Iris pigment epithelial cell (primary cell): ENCODE results near the gene KLHL29.

ENCODE experiments used
- DNase-seq: peaks from one replicate; pipeline ENCODE4 v3.0.0-alpha.2; 2011; ENCODE audit warnings: low read depth

The KLHL29 gene

GRCh38 chr2:23632831-23633395 is 247.9 kb downstream of the KLHL29 start:
- no peak for DNase-seq

DNA sequence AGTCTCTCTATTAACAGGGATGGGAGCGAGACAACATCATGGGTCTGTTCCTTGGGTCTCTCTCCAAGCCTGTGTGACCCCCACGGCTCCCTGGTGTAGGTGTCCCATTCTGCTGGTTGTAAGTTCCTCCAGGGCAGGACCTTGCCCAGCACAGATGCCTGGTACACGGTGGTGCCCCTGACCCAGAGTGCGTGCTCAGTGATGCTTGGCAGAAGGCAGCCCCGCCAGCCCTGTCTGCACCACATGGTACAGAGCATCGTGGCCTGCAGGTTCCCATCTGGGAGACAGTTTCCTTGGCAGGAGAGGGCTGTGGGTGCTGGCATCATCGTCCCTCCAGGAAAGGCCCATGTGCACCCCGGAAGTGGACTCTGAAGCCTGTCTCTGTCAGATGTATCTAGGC is 249.0 kb downstream of the KLHL29 start:
- no peak for DNase-seq

DNA sequence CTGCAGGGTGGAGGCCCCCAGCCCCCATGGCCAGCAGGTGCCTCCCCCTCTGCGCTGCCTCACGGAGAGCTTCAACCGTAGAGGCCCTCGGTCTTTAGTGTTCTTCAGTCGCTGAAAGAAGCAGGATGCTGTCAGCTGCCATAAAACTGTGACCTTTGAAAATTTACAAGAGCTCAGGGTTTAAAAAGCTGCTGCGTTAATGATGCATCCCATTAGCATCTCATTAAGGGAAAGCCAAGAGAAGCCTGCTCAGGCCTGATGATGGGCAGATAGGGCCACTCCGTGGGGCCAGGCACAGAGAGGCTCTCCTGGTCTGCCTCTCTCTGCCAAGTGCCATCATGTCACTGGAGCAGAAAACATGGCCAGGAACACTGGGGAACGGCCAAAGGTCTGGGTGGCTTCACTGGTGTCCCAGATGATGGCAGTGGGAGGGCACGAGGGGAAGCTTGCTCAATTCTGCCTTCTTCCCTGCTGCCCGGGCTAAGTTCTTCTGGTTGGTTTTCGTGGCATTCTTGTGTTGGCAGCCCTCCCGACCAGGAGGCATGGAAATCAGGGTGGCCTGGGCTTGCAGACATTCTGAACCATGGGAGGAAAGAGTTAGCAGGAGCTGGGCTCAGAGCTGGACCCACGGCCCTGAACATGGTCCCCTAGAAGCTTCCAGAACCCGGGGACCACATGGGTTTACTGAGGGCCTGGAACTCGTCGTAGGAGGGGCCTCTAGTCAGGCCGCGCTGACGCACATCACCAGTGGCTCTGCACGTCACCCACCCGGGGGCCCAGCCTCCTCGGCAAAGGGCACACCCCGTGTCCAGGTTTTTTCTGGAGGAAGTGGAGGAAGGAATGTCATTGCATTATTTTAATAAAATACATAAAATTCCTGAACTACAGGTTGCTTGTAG is 250.7 kb downstream of the KLHL29 start:
- DNase-seq = no peak

- DNase-seq = peak; percentile 28
Measured at GRCh38 chr2:23636426-23636825, 251.4 kb downstream of the KLHL29 start.

DNA sequence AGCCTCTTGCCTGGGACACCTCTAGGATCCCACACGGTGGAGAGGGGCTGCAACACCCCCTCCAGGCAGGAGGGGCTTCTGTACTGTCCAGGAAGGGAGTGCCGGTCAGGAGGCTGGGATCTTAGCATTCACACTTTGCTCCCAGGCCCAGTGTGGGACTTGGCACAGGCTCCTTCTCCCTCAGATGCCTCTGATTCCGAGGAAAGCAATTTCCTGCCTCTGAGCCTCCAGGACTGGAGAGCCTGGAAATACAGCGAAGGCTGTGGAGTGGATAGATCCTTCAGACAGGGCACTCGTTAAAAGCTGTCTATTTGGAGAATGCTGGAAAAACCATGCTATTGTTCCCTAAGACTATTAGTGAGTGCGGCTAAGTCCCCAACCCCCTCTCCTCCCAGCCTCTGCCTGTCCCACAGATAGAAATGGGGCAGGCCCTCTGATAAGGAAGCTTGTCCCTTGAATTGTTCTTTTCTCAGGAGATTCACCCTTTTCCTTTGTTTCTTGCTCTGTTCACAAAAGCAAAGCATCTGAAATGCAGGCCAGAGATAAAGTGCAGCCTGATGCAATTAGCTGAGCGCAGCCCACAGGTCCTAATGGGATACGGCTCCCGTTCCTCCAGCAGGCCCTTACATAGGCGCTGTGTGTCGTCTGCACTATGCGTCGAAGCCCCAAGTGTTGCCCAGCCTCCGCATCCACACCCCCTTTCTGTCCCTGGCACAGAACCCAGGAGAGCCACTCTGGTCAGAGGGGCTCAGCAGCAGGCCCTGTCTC is 252.2 kb downstream of the KLHL29 start:
- DNase-seq = peak; percentile 63

- DNase-seq = no peak
Measured at GRCh38 chr2:23639406-23639982, 254.5 kb downstream of the KLHL29 start.

DNA sequence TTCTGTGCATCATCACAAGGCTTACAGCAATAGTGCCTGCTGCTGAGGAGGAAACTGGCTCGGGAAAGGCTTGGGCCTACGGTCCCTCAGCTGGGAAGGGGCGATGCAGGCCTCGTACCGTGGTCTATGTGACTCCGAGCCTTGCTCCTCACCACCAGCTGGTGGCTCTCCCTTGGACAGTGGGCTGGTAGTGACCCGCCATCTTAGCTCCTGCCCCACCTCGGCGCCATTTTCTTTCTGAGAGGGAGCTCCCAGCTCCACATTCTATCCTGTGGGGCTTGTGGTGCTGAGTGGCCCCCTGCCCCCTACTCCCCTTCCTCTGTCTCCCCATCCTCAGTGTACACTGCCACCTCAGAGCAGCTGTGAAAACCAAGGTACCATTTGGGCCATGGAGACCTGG is 255.7 kb downstream of the KLHL29 start:
- DNase-seq = no peak

GRCh38 chr2:23642516-23642915 is 257.5 kb downstream of the KLHL29 start:
- DNase-seq = no peak

GRCh38 chr2:23645230-23645808 is 260.3 kb downstream of the KLHL29 start:
- no peak for DNase-seq

- DNase-seq = no peak
Measured at GRCh38 chr2:23647563-23647962, 262.6 kb downstream of the KLHL29 start.

GRCh38 chr2:23649303-23649702 is 264.3 kb downstream of the KLHL29 start:
- DNase-seq = no peak

- DNase-seq = peak; percentile 51
Measured at GRCh38 chr2:23649819-23650218, 264.8 kb downstream of the KLHL29 start.

- peak; percentile 94 for DNase-seq
Measured at GRCh38 chr2:23651187-23652080, 266.5 kb downstream of the KLHL29 start.

GRCh38 chr2:23653326-23653725 is 268.3 kb downstream of the KLHL29 start:
- DNase-seq = no peak

GRCh38 chr2:23654756-23655155 is 269.8 kb downstream of the KLHL29 start:
- DNase-seq = no peak

DNA sequence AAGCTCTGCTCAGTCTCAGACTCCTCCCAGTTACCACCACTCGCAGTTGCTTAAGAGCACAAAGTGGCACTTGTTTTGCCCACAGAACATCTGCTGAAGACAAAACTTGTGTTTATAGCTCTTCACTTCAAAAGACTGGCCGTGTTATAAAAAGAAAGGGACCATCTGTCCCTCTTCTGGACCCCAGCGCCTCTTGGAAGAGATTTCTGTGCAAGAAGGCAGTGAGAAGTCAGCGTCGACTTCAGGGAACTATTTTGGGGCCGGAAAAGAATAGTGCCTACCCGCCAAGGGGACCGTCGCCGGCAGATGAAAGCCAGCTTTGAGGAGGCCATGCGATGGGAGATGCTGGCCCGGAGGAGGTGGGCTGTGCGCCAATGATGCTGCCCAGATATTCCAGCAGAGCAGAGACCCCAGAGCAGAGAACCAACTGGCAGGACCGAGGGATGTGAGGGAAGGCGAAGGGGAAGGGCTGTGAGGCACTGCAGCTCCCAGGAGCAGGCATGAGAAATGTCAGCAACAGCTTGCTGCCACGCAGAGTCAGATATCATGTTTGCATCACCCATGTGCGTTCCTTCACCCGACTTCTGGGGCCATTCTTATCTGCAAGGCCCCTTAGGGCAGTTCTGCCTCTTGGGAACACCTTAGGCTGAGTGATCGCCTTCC is 271.1 kb downstream of the KLHL29 start:
- no peak for DNase-seq

GRCh38 chr2:23656597-23656973 is 271.6 kb downstream of the KLHL29 start:
- no peak for DNase-seq

- DNase-seq = no peak
Measured at GRCh38 chr2:23657371-23657770, 272.4 kb downstream of the KLHL29 start.

GRCh38 chr2:23657934-23658333 is 273.0 kb downstream of the KLHL29 start:
- DNase-seq = no peak

- DNase-seq = no peak
Measured at GRCh38 chr2:23658466-23658942, 273.5 kb downstream of the KLHL29 start.
